ENCODE results near the gene POGZ.
"Not testable (repeated sequence)": the region's sequence is repeated elsewhere in the genome, so short reads cannot be mapped to it uniquely, and the experiment has no call there.

The POGZ gene

GRCh38 chr1:151403612-151404011 lies 55.7 kb downstream of the POGZ start:
- Histone ChIP-seq H3K27ac (no peak overlapping the region), H3K4me3 (no peak overlapping the region)
- no peak for TF ChIP-seq CTCF (IDR thresholded peaks at IDR 0.05)
- DNase-seq (ENCODE audit: low spot score), result no peak

- DNase-seq (ENCODE audit: low spot score), result no peak
- TF ChIP-seq CTCF (IDR thresholded peaks at IDR 0.05), result no peak
- Histone ChIP-seq H3K4me3 (no peak overlapping the region), H3K27ac (no peak overlapping the region)
Measured at GRCh38 chr1:151402764-151403163, 56.5 kb downstream of the POGZ start.

GRCh38 chr1:151401860-151402259 lies 57.4 kb downstream of the POGZ start:
- no peak for TF ChIP-seq CTCF (IDR thresholded peaks at IDR 0.05)
- H3K4me3 ChIP-seq, result no peak overlapping the region
- DNase-seq (ENCODE audit: low spot score), result no peak

GRCh38 chr1:151401125-151401788 lies 58.0 kb downstream of the POGZ start:
- no peak for TF ChIP-seq CTCF (IDR thresholded peaks at IDR 0.05)
- Histone ChIP-seq H3K27ac (no peak overlapping the region), H3K4me3 (no peak overlapping the region)
- DNase-seq (ENCODE audit: low spot score), result no peak

More at GRCh38 chr1:151401860-151402259, 57.4 kb downstream of the POGZ start:
- no peak overlapping the region for H3K27ac ChIP-seq

- Histone ChIP-seq H3K4me3 (peak within 1 kb of the TSS; percentile 92), H3K27ac (peak within 1 kb of the TSS; percentile 83 to 86)
- TF ChIP-seq CTCF (IDR thresholded peaks at IDR 0.05), result no peak
- peak; percentile 92 for DNase-seq (ENCODE audit: low spot score)
Measured at GRCh38 chr1:151399324-151400171, 59.7 kb downstream of the POGZ start, which contains the start of gene PSMB4. TSS of gene PSMB4 (plus strand) at chr1:151399573. CDS start at chr1:151399588, 15 bp downstream.

GRCh38 chr1:151396265-151396664 lies 63.0 kb downstream of the POGZ start:
- H3K27ac ChIP-seq; H3K4me3 ChIP-seq; DNase-seq (ENCODE audit: low spot score): not testable (repeated sequence)

- no peak for DNase-seq (ENCODE audit: low spot score)
- TF ChIP-seq CTCF (IDR thresholded peaks at IDR 0.05), result no peak
- Histone ChIP-seq H3K4me3 (no peak overlapping the region), H3K27ac (no peak overlapping the region)
Measured at GRCh38 chr1:151393583-151393982, 65.7 kb downstream of the POGZ start.

All from coronary artery (tissue), 2 donors.